DND-41 (cell line): ENCODE measurements around the gene CACNA1A.

Source experiments
- ATAC-seq: fragments of 200-7000 bp; cut with Tn5 transposase; 3 replicates; pipeline ENCODE4 v1.9.1; 2021; ENCODE audit warnings: low read depth; ENCODE audit not compliant: insufficient read depth
- DNase-seq: peaks from one replicate; pipeline ENCODE4 v3.0.0-alpha.2; 2020
- H2AFZ ChIP-seq: 2 replicates; pipeline ENCODE4 v1.6.0; 2012; ENCODE audit warnings: low read depth, low read length
- H3K27ac ChIP-seq: 2 replicates; pipeline ENCODE4 v1.5.1; 2012; ENCODE audit warnings: low read length, inconsistent platforms
- H3K27me3 ChIP-seq: fragments of 200-600 bp; sonication (generic); 2 replicates; pipeline ENCODE4 v1.6.0; 2012; ENCODE audit warnings: low read length, mild to moderate bottlenecking, inconsistent platforms; ENCODE audit not compliant: insufficient read depth, poor library complexity
- H3K36me3 ChIP-seq: 2 replicates; pipeline ENCODE4 v1.5.1; 2012; ENCODE audit warnings: low read length, inconsistent platforms; ENCODE audit not compliant: insufficient read depth
- H3K4me1 ChIP-seq: 2 replicates; pipeline ENCODE4 v1.5.1; 2012; ENCODE audit warnings: mild to moderate bottlenecking, low read length; ENCODE audit not compliant: insufficient read depth
- H3K4me2 ChIP-seq: 2 replicates; pipeline ENCODE4 v1.6.0; 2012; ENCODE audit warnings: mild to moderate bottlenecking, moderate library complexity, low read length, inconsistent platforms; ENCODE audit not compliant: insufficient read depth
- H3K4me3 ChIP-seq, 2 experiments: fragments of 200-600 bp in 1 of 2; shearing (Covaris generic) in 1 of 2; 2 replicates each; pipeline ENCODE4 v1.5.1; 2012 to 2016; ENCODE audit warnings: inconsistent platforms in 2 of 2, low read length in 2 of 2, mild to moderate bottlenecking in 2 of 2, low read depth in 1 of 2, moderate library complexity in 1 of 2
- H3K79me2 ChIP-seq: 2 replicates; pipeline ENCODE4 v1.6.0; 2012; ENCODE audit warnings: low read length, inconsistent platforms; ENCODE audit not compliant: insufficient read depth
- H3K9ac ChIP-seq: 2 replicates; pipeline ENCODE4 v1.6.0; 2012; ENCODE audit warnings: low read depth, mild to moderate bottlenecking, inconsistent platforms, low read length, moderate library complexity
- H3K9me3 ChIP-seq: 2 replicates; pipeline ENCODE4 v1.5.1; 2012; ENCODE audit warnings: low read length, moderate library complexity, mild to moderate bottlenecking, inconsistent platforms; ENCODE audit not compliant: insufficient read depth, severe bottlenecking
- H4K20me1 ChIP-seq: 2 replicates; pipeline ENCODE4 v1.6.0; 2012; ENCODE audit warnings: low read length; ENCODE audit not compliant: insufficient read depth
- EZH2 ChIP-seq: IDR thresholded peaks from 3 replicates; pipeline ENCODE4 v1.6.1; 2012; ENCODE audit warnings: borderline replicate concordance, low read depth, mild to moderate bottlenecking, moderate library complexity, low read length, inconsistent platforms; ENCODE audit not compliant: severe bottlenecking
- TF ChIP-seq, protein P1 (sequence below): IDR thresholded peaks from 2 replicates; pipeline ENCODE4 v1.5.1; 2012; ENCODE audit warnings: borderline replicate concordance, low read length, moderate library complexity, mild to moderate bottlenecking; ENCODE audit not compliant: poor library complexity, severe bottlenecking; ENCODE audit errors: extremely low read depth

CACNA1A gene

DNA sequence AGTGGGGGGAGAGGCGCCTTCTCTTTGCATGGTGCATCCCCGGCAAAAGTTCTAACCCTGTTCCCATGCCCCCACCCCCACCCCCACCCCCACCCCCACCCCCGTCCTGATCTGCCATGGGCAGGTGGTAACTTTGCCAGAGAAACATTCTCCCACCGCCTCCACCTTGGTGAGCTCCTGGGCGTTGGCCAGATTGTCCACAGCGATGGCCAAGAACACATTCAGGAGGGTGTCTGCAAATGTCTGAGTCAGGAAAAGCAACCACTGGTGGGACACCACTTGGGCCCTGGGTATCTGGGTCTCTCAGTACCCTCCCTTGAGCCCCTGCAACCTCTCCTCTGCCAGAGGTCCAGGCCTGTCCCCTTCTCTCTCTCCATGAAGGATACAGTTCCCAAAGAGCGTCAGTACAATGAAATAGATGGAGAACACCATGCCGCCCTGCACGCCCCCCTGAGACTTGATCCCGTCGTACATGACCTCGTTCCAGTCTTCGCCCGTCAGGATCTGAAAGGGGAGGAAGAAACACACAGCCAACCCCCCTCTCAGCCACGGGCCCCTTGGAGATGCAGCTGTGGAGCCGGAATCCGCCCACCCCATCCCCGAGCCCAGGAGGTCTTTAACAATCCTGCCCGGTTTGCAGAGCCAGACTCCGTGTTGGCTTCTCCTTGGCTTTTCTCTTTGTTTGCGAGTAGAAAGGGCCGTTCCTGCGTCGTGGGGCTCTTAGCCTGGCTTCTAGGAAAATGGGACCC is 202.7 kb downstream of the CACNA1A start:
- ATAC-seq (no peak), DNase-seq (no peak)
- Histone ChIP-seq H3K9me3 (no peaks in the 10 kb centered on the region), H3K4me2 (no peak overlapping the region), H3K27me3 (no peaks in the 10 kb centered on the region), H4K20me1 (no peaks in the 10 kb centered on the region), H3K27ac (no peak overlapping the region), H2AFZ (no peak overlapping the region), H3K4me3 (no peak overlapping the region), H3K4me1 (no peaks in the 10 kb centered on the region), H3K79me2 (no peaks in the 10 kb centered on the region), H3K36me3 (no peaks in the 10 kb centered on the region), H3K9ac (no peak overlapping the region)
- TF ChIP-seq EZH2 = no peak
- TF ChIP-seq, protein P1, sequence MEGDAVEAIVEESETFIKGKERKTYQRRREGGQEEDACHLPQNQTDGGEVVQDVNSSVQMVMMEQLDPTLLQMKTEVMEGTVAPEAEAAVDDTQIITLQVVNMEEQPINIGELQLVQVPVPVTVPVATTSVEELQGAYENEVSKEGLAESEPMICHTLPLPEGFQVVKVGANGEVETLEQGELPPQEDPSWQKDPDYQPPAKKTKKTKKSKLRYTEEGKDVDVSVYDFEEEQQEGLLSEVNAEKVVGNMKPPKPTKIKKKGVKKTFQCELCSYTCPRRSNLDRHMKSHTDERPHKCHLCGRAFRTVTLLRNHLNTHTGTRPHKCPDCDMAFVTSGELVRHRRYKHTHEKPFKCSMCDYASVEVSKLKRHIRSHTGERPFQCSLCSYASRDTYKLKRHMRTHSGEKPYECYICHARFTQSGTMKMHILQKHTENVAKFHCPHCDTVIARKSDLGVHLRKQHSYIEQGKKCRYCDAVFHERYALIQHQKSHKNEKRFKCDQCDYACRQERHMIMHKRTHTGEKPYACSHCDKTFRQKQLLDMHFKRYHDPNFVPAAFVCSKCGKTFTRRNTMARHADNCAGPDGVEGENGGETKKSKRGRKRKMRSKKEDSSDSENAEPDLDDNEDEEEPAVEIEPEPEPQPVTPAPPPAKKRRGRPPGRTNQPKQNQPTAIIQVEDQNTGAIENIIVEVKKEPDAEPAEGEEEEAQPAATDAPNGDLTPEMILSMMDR = no peak

DNA sequence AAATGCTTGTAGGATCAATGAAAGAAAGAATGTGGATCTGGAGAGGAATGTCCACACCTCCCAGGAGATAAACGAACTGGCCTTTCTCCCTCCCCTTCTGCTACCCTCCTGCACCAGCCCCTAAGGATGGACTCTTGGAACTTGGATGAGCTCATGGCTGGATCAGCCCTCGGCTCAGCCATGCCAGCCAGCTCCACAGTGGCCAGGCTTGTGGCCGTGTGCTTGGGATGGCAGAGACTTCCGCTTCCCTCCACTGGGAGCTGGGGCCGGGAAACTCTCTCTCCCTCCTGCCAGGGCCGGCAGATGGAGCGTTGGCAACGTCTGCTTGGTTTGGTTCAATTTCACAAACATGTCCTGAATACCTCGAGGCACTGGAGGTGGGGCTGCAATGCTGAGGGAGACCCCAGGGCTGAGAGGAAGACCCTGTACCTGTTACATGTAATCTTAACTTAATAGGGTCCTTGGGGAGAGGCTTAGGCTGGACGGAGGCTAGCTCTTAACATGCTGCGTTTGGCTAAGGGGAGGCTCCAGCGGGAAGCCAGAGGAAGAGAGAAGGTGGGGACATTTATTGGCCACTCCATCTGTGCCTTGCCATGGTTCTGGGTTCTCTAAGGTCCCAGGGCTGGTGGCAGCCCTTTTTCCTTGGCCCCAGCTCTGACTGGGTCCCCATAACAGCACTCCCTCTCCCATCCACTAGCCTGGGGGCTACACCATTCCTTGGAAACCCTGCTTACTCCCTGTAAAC is 203.6 kb downstream of the CACNA1A start:
- H3K79me2 ChIP-seq = no peaks in the 10 kb centered on the region
- no peaks in the 10 kb centered on the region for H3K27me3 ChIP-seq
- no peak for TF ChIP-seq EZH2
- TF ChIP-seq, protein P1 = no peak
- H3K36me3 ChIP-seq = no peaks in the 10 kb centered on the region
- H2AFZ ChIP-seq = no peak overlapping the region
- no peak overlapping the region for H3K27ac ChIP-seq
- DNase-seq (no peak), ATAC-seq (no peak)
- H3K9me3 ChIP-seq = no peaks in the 10 kb centered on the region
- no peaks in the 10 kb centered on the region for H3K4me1 ChIP-seq
- H4K20me1 ChIP-seq = no peaks in the 10 kb centered on the region
- H3K9ac ChIP-seq = no peak overlapping the region
- no peak overlapping the region for H3K4me3 ChIP-seq
- H3K4me2 ChIP-seq = no peak overlapping the region

- no peaks in the 10 kb centered on the region for H3K36me3 ChIP-seq
- no peaks in the 10 kb centered on the region for H3K9me3 ChIP-seq
- no peak overlapping the region for H3K4me3 ChIP-seq
- ATAC-seq (no peak), DNase-seq (no peak)
- no peak for TF ChIP-seq EZH2
- TF ChIP-seq, protein P1 = no peak
- no peaks in the 10 kb centered on the region for H3K79me2 ChIP-seq
- H3K27me3 ChIP-seq = no peaks in the 10 kb centered on the region
- H4K20me1 ChIP-seq = no peaks in the 10 kb centered on the region
- no peaks in the 10 kb centered on the region for H3K4me1 ChIP-seq
- no peak overlapping the region for H3K27ac ChIP-seq
- H2AFZ ChIP-seq = no peak overlapping the region
- H3K4me2 ChIP-seq = no peak overlapping the region
- no peak overlapping the region for H3K9ac ChIP-seq
Observed at GRCh38 chr19:13301627-13302334, 204.5 kb downstream of the CACNA1A start.
